ENCODE results near the gene PRKCA.

Gene PRKCA

GRCh38 chr17:66276328-66276937, 26.0 kb upstream of the PRKCA start:
- no peak overlapping the region for H3K4me3 ChIP-seq (ENCODE audit: low read depth, low read length)
- TF ChIP-seq CTCF (IDR thresholded peaks at IDR 0.05; ENCODE audit: low read depth, low read length, missing control alignments), result no peak
- no peak for DNase-seq (ENCODE audit: low read depth)

DNA sequence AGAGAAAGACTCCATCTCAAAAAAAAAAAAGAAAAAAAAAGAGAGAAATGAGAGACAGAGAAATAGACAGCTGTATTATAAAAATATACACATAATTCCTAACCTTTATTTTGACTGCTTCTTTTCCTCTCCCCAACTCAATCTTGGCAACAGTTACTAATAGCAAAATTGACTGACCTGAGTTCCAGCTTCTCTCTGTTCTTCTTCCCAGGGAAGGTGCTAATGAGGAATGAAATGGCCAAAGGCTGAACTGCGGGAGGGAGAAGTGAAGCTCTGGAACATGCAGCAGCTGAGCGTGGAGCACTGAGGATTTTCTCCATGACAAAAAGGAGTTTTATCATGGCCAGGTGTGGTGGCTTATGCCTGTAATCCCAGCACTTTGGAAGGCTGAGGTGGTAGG, 25.2 kb upstream of the PRKCA start:
- no peak for DNase-seq (ENCODE audit: low read depth)
- TF ChIP-seq CTCF (IDR thresholded peaks at IDR 0.05; ENCODE audit: low read depth, low read length, missing control alignments), result no peak
- no peak overlapping the region for H3K4me3 ChIP-seq (ENCODE audit: low read depth, low read length)

DNA sequence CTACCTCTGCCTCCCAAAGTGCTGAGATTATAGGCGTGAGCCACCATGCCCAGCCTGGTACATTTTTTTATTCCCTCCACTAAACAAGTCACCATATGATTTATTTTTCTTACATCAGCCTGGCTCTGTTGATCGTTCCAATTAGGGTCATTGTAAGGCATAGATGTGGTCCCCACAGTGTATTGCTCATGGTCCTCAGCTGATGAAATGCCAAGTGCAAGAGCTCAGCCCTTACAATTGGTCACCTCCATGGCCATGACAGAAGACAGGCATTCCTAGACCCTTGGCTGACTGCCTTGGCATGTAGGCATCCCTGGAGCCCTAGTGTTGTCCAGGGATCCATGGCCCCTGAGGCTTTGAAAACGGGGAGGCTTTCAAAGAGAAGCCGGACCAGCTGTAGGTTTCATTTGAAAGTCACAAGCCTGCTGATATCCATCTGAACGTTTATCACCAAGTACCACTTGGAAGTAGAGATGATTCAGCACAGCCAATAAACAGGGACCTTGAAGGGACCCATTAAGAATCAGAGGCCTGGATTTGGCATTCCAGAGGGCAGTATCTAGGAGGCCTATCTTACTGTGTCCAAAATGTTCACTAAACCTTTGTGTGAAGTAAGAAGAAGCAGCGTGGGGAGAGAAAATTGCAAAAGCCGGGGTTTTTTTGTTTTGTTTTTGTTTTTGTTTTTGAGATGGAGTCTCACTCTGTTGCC, 20.6 kb upstream of the PRKCA start:
- H3K4me3 ChIP-seq (ENCODE audit: low read depth, low read length), result no peak overlapping the region
- DNase-seq (ENCODE audit: low read depth), result no peak
- TF ChIP-seq CTCF (IDR thresholded peaks at IDR 0.05; ENCODE audit: low read depth, low read length, missing control alignments), result no peak

- DNase-seq (ENCODE audit: low read depth), result no peak
- H3K4me3 ChIP-seq (ENCODE audit: low read depth, low read length), result no peak overlapping the region
- no peak for TF ChIP-seq CTCF (IDR thresholded peaks at IDR 0.05; ENCODE audit: low read depth, low read length, missing control alignments)
Measured at GRCh38 chr17:66283296-66283934, 19.0 kb upstream of the PRKCA start.

DNA sequence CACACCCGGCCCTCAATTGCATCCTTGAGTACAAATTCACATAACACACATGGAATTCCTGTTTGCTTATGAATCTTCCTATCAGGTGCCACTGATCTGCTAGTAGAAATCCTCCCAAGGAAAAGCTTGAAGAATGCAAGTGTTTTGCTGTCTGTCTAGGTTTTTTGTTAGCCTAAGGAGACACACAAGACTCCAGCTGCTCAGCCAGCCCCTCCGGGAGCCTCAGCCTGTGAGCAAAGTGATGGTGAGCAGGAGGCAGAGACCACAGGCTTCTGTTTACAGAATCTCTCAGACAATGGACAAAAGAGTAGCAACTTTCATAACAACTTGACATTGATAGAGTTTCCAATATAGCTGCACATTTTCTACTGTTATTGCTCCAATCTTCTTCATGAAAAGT, 18.4 kb upstream of the PRKCA start:
- no peak for DNase-seq (ENCODE audit: low read depth)
- TF ChIP-seq CTCF (IDR thresholded peaks at IDR 0.05; ENCODE audit: low read depth, low read length, missing control alignments), result no peak
- H3K4me3 ChIP-seq (ENCODE audit: low read depth, low read length), result no peak overlapping the region

DNA sequence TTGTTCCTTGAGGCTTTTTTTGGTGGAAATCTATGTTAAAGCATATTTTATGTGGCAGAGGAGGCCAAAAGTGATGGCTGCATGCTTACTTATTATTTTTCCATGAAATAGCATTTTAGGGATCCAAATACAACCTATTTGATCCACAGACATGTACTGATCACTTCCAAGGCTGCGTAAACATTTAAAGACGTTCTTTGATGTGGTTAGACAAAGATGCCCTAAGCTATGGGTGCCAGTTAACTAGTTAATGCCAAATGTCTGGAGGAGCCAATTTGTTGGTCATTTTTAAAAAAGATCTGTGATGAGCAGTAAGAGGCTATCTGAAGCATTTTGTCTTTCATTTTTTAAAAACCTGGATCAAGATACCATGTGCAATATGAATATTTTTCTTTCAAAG, 17.3 kb upstream of the PRKCA start:
- DNase-seq (ENCODE audit: low read depth), result no peak
- no peak for TF ChIP-seq CTCF (IDR thresholded peaks at IDR 0.05; ENCODE audit: low read depth, low read length, missing control alignments)
- no peak overlapping the region for H3K4me3 ChIP-seq (ENCODE audit: low read depth, low read length)

Data from GM12864 (cell line).